HG03045 (cell line): Measurements from ENCODE around the gene WSCD1.

Source experiments
- ATAC-seq: cut with Tn5 transposase; IDR thresholded peaks from one replicate; pipeline ENCODE4 v1.9.1; 2021; ENCODE audit warnings: mild to moderate bottlenecking, moderate library complexity; ENCODE audit not compliant: unreplicated experiment

WSCD1 gene

DNA sequence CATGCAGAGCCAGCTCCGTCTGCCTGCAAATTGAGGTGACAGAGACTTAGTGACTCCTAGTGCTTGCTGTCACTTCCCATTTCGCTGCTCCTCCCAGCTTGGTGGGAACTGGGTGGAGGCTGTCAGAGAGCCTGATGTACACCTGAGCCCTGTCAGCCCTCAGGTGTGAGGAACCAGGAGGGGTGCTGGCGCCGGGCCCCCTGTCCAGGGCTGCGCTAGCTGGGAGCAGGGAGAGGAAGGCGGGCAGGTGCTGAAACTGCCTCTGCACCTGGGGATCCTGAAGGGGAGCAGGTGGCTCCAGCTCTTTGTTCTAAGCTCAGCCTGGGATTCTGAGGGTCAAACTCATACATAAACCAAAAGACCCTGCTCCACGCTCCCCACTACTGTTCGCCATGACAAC is 10.8 kb upstream of the WSCD1 start:
- ATAC-seq, result no peak

GRCh38 chr17:6061290-6061689 is 8.9 kb upstream of the WSCD1 start:
- ATAC-seq, result no peak

- ATAC-seq, result no peak
Measured at GRCh38 chr17:6064868-6065267, 5.3 kb upstream of the WSCD1 start.

- no peak for ATAC-seq
Measured at GRCh38 chr17:6065351-6065750, 4.8 kb upstream of the WSCD1 start.

GRCh38 chr17:6066183-6066948 is 3.8 kb upstream of the WSCD1 start:
- no peak for ATAC-seq

DNA sequence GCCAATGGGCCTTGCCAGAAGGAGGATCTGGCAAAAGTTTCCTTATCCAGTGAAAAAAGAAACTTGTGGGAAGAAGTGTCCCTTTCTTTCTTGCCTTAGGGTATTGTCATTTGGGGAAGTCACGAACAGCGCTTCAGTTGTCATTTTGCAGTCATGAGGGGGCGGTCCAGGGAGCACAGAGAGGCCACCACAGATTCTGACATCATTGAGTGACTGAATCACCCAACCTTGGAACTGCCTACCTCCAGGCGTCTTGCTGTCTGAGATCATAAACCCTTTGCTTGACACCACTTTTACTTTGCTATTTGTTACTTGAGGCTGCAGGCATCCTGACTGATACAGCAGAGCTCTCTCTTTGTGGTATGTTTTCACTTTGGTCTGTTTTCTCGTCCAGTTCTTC is 3.1 kb upstream of the WSCD1 start:
- no peak for ATAC-seq

GRCh38 chr17:6070430-6070912 is 292 bp downstream of the WSCD1 start:
- no peak for ATAC-seq

- no peak for ATAC-seq
Measured at GRCh38 chr17:6070913-6071511, 833 bp downstream of the WSCD1 start.

- no peak for ATAC-seq
Measured at GRCh38 chr17:6071528-6072065, 1.4 kb downstream of the WSCD1 start.

- no peak for ATAC-seq
Measured at GRCh38 chr17:6072157-6072556, 2.0 kb downstream of the WSCD1 start.

DNA sequence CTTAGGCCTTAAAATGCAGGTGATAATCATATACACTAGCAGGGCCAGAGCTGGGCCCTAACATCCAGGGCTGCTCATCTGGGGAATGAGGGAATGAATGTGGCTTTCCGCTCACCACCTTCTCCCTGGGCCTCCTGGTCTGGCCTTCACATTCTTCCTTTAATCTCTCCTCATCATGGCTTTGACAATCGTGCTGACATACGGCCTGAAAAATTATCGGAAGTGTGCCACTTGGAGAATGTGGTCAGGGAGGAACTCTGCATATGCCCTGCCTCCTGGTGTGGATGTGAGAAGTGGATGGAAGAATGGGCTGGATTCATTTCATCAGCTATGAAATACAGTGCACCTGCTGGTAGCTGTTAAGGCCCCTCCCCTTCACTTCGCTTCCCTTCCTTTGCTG is 2.4 kb downstream of the WSCD1 start:
- ATAC-seq, result no peak

GRCh38 chr17:6073620-6074019 is 3.4 kb downstream of the WSCD1 start:
- ATAC-seq, result no peak

GRCh38 chr17:6075050-6075449 is 4.9 kb downstream of the WSCD1 start:
- ATAC-seq, result no peak

DNA sequence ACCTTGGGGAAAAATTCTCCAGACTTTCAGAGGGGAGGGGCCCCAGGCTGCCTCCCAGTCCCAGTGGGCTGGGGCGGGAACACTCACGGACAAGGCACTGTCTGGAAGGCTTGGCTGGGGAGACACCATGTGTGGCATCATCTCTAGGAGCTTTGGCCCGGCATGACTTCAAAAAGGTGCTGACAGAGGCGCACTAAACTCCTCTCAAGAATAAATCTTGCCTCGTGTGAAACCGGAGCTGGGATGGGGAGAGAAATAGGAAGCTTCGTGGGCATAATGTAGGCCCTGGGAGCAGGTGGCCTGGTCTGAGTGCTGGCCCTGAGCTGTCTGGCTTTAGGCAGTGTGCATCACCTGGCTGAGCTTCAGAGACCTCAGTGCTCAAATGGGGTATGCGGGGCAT is 5.7 kb downstream of the WSCD1 start:
- ATAC-seq, result no peak

DNA sequence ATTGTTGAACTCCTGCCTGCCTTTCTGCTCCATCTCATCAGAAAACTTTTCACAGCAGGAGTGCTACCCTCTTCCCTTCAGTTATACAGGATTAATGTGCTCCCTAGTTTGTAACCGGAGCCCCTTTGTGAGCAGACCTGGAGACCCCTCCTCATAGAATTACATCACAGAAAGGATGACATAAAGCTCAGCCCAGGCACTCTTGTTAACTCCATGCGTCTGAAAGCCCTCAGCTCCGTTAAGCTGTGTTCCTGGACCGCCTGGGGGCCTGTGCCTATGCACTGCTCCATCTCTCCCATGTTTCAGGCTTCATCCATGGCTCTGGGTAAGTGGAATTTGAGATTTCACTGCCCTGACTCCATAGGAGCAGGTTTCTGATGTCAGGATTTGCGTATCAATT is 7.6 kb downstream of the WSCD1 start:
- ATAC-seq, result no peak

DNA sequence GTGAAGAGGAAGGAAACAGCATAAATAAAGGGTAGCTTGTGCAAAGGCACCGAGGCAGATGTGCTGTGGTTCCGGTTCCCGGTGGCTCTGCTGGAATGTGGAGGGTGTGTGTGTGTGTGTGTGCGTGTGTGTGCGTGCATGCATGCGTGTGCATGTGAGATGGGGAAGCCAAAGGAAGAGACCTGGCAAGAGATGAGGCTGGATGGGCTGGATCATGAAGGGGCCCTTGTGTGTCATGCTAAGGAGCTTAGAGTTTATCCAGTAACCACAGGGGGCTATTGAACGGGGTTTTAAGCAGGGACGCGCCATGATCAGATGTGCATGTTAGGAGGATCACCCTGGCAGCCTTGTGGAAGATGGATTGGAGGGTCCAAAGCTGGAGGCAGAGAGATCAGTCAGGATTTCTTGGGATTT is 8.3 kb downstream of the WSCD1 start:
- no peak for ATAC-seq

DNA sequence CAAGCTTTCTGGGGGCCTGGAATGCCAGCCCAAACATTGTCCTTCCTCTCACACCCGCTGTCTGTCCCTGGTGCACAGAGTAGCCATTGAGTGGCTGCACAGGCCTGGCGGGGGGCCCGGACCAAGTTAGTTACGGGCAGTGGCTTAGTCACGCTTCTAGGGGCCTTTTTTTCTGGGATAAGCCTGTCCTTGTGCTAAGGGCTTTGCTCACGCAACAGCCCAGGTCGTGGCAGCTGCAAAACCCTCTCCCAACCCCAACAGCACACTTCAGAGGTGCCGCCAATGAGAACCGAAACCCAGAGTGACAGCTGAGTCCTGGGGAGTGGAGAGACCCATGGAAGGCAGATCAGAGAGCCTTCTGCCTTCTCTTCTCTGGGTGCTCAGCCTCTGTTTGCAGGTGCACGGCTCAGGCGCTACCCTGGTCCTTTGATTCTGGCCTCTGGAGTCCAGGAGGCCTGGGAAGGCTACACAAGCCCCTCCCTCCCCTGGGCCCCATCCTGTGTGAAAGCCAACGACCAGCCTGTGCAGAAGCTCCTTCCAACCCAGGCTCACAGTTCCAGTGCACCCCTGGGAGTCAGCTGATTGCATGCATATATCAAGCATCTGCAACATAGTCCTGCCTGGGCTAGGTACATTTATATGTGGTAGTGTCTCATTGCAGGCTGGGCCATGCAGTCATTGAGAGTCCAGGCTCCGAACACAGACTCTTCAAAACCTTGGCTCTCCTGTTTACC is 9.1 kb downstream of the WSCD1 start:
- ATAC-seq, result no peak

DNA sequence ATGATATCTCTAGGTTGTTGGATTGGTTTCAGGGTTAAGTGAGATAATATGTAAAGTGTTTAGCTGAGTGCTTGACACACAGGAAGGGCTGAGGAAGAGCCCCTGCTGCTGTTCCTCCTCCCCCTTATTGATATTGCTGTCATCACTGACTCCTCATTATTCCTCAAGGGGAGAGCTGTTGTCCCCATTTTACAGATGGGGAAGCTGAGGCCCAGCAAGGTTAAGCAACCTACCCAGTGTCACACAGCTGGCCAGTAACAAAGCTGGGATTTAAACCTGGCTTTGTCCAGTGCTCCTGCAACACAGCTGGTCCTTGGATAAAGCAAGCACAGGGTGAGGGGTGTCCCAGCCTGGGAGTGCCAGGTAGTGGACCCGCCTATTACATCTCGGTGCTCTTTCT is 9.8 kb downstream of the WSCD1 start:
- no peak for ATAC-seq

DNA sequence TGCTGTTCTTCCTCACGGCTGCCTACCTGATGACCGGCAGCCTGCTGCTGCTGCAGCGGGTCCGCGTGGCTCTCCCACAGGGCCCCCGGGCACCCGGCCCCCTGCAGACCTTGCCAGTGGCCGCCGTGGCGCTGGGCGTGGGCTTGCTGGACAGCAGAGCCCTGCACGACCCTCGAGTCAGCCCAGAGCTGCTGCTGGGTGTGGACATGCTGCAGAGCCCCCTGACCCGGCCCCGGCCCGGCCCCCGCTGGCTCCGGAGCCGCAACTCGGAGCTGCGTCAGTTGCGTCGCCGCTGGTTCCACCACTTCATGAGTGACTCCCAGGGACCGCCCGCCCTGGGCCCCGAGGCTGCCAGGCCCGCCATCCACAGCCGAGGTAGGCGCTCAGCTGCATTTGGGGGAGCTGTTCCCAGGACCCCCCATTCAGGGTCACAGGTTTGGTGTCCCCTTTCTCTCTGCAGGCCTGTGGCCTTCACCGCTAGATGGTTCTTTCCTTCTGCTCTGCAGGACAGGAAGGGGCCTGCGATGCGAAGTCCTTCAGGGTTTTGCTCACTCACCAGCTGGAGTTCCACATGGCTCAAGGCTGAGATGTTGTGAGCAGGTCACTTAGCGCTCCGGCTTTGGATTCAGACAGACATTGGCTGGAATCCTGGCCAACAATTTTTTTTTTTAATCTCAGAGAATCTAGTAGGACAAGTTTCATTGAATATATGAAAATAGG is 10.7 kb downstream of the WSCD1 start:
- ATAC-seq, result no peak

- ATAC-seq, result no peak
Measured at GRCh38 chr17:6082335-6082734, 12.2 kb downstream of the WSCD1 start.
